Activated naive CD8-positive, alpha-beta T cell treated with anti-CD3 and anti-CD28 coated beads, Interleukin-2, amount 50 U/mL, for 24 hours (primary cell): Measurements from ENCODE around the gene GCG.

Experiments
- ATAC-seq: fragments of 150-1000 bp; cut with Tn5 transposase; one replicate; pipeline ENCODE4 v1.10.0; 2021
- DNase-seq: peaks from one replicate; pipeline ENCODE4 v3.0.0; 2021
- H3K27ac Mint-ChIP-seq: one replicate; pipeline ENCODE4 v1.8.0; 2021; ENCODE audit warnings: mild to moderate bottlenecking, mixed read lengths
- H3K27me3 Mint-ChIP-seq: one replicate; pipeline ENCODE4 v1.8.0; 2021; ENCODE audit warnings: mixed read lengths
- H3K36me3 Mint-ChIP-seq: one replicate; pipeline ENCODE4 v1.8.0; 2021; ENCODE audit warnings: low read depth, mixed read lengths
- H3K4me1 Mint-ChIP-seq: one replicate; pipeline ENCODE4 v1.8.0; 2021; ENCODE audit warnings: mixed read lengths
- H3K4me3 Mint-ChIP-seq: one replicate; pipeline ENCODE4 v1.8.0; 2021; ENCODE audit warnings: mild to moderate bottlenecking, moderate library complexity, mixed read lengths
- H3K9me3 Mint-ChIP-seq: one replicate; pipeline ENCODE4 v1.8.0; 2021; ENCODE audit warnings: mixed read lengths

The GCG gene

GRCh38 chr2:162123806-162124758, 28.0 kb downstream of the GCG start:
- Mint-ChIP-seq H3K4me1 (peaks cover 10% of the 10 kb centered on the region), H3K36me3 (no peaks in the 10 kb centered on the region), H3K27ac (no peak overlapping the region), H3K4me3 (no peak overlapping the region), H3K27me3 (no peaks in the 10 kb centered on the region), H3K9me3 (no peaks in the 10 kb centered on the region)
- no peak for ATAC-seq
- DNase-seq = no peak

GRCh38 chr2:162118166-162119031, 33.6 kb downstream of the GCG start:
- Mint-ChIP-seq H3K36me3 (no peaks in the 10 kb centered on the region), H3K27me3 (no peaks in the 10 kb centered on the region), H3K27ac (no peak overlapping the region), H3K4me1 (no peaks in the 10 kb centered on the region), H3K4me3 (no peak overlapping the region), H3K9me3 (peaks cover 7% of the 10 kb centered on the region)
- DNase-seq = no peak
- no peak for ATAC-seq

- Mint-ChIP-seq H3K27ac (no peak overlapping the region), H3K4me1 (no peaks in the 10 kb centered on the region), H3K27me3 (no peaks in the 10 kb centered on the region), H3K36me3 (no peaks in the 10 kb centered on the region), H3K4me3 (no peak overlapping the region), H3K9me3 (peaks cover 7% of the 10 kb centered on the region)
- ATAC-seq (no peak), DNase-seq (no peak)
Observed at GRCh38 chr2:162116352-162116751, 35.7 kb downstream of the GCG start.

GRCh38 chr2:162115076-162115475, 37.0 kb downstream of the GCG start:
- Mint-ChIP-seq H3K36me3 (no peaks in the 10 kb centered on the region), H3K9me3 (peaks cover 7% of the 10 kb centered on the region), H3K4me1 (no peaks in the 10 kb centered on the region), H3K27me3 (no peaks in the 10 kb centered on the region), H3K27ac (no peak overlapping the region), H3K4me3 (no peak overlapping the region)
- no peak for DNase-seq
- no peak for ATAC-seq

- Mint-ChIP-seq H3K4me1 (no peaks in the 10 kb centered on the region), H3K27me3 (no peaks in the 10 kb centered on the region), H3K9me3 (peaks cover 7% of the 10 kb centered on the region), H3K4me3 (no peak overlapping the region), H3K36me3 (no peaks in the 10 kb centered on the region), H3K27ac (no peak overlapping the region)
- DNase-seq (no peak), ATAC-seq (no peak)
Observed at GRCh38 chr2:162114271-162114670, 37.8 kb downstream of the GCG start.

GRCh38 chr2:162113776-162114168, 38.3 kb downstream of the GCG start:
- ATAC-seq = no peak
- no peak overlapping the region for H3K27ac Mint-ChIP-seq
- no peaks in the 10 kb centered on the region for H3K4me1 Mint-ChIP-seq
- no peak for DNase-seq
- no peak overlapping the region for H3K4me3 Mint-ChIP-seq
- H3K36me3 Mint-ChIP-seq = no peaks in the 10 kb centered on the region
- H3K27me3 Mint-ChIP-seq = no peaks in the 10 kb centered on the region
- H3K9me3 Mint-ChIP-seq = peaks cover 7% of the 10 kb centered on the region

DNA sequence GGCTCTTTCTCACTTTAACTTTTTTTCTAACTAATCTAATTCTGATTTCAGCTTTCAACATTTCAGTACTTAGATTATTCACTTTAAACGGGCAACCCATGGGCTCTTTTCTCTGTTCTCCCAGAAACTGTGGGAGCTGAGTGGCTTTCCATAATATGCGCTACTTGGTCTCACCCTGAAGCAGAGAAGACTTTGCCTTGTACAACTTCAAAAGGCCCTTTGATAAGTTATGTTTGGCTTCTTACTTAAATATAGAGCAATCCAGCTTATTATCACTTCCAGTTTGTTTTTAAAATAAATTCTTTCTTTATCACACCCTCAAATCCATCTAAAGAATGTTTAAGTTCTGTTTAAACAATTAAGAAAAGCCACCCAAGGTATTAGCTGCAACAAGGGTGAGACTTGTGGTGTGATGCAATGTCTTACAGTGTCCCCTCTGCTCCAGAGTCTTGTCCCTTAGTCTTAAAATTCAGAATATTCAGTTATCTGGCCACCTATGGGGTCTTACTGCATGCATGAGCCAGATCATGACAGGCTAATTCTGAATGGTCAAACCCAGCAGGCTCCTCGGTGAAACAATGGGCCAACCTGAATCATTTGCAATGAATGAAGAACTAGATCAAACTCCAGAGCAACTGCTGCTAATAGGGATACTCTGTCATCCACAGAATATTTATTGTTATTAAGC, 38.8 kb downstream of the GCG start:
- Mint-ChIP-seq H3K4me1 (no peaks in the 10 kb centered on the region), H3K4me3 (no peak overlapping the region), H3K27me3 (no peaks in the 10 kb centered on the region), H3K36me3 (no peaks in the 10 kb centered on the region), H3K27ac (no peak overlapping the region), H3K9me3 (peaks cover 7% of the 10 kb centered on the region)
- DNase-seq (no peak), ATAC-seq (no peak)

GRCh38 chr2:162111958-162112850, 39.8 kb downstream of the GCG start:
- no peak overlapping the region for H3K27ac Mint-ChIP-seq

GRCh38 chr2:162107361-162107901, 44.6 kb downstream of the GCG start:
- Mint-ChIP-seq H3K9me3 (no peaks in the 10 kb centered on the region), H3K4me1 (no peaks in the 10 kb centered on the region)

More at GRCh38 chr2:162111958-162112850, 39.8 kb downstream of the GCG start:
- ATAC-seq = no peak
- DNase-seq = no peak
- Mint-ChIP-seq H3K9me3 (peaks cover 7% of the 10 kb centered on the region), H3K27me3 (no peaks in the 10 kb centered on the region), H3K4me3 (no peak overlapping the region), H3K36me3 (no peaks in the 10 kb centered on the region), H3K4me1 (no peaks in the 10 kb centered on the region)

GRCh38 chr2:162106746-162107145, 45.3 kb downstream of the GCG start:
- no peak for DNase-seq
- H3K9me3 Mint-ChIP-seq = no peaks in the 10 kb centered on the region
- H3K4me1 Mint-ChIP-seq = no peaks in the 10 kb centered on the region
- H3K27ac Mint-ChIP-seq = no peak overlapping the region
- no peaks in the 10 kb centered on the region for H3K27me3 Mint-ChIP-seq
- no peak for ATAC-seq
- no peak overlapping the region for H3K4me3 Mint-ChIP-seq
- no peaks in the 10 kb centered on the region for H3K36me3 Mint-ChIP-seq

More at GRCh38 chr2:162107361-162107901, 44.6 kb downstream of the GCG start:
- Mint-ChIP-seq H3K4me3 (no peak overlapping the region), H3K27ac (no peak overlapping the region), H3K27me3 (no peaks in the 10 kb centered on the region), H3K36me3 (no peaks in the 10 kb centered on the region)
- no peak for DNase-seq
- ATAC-seq = no peak

GRCh38 chr2:162106146-162106551, 45.9 kb downstream of the GCG start:
- H3K4me3 Mint-ChIP-seq = no peak overlapping the region
- H3K9me3 Mint-ChIP-seq = no peaks in the 10 kb centered on the region
- DNase-seq = no peak
- no peaks in the 10 kb centered on the region for H3K27me3 Mint-ChIP-seq
- H3K36me3 Mint-ChIP-seq = no peaks in the 10 kb centered on the region
- H3K27ac Mint-ChIP-seq = no peak overlapping the region
- no peak for ATAC-seq
- no peaks in the 10 kb centered on the region for H3K4me1 Mint-ChIP-seq

- no peak for ATAC-seq
- H3K4me1 Mint-ChIP-seq = no peaks in the 10 kb centered on the region
- DNase-seq = no peak
- no peak overlapping the region for H3K4me3 Mint-ChIP-seq
- H3K9me3 Mint-ChIP-seq = no peaks in the 10 kb centered on the region
- H3K27ac Mint-ChIP-seq = no peak overlapping the region
- no peaks in the 10 kb centered on the region for H3K27me3 Mint-ChIP-seq
- no peaks in the 10 kb centered on the region for H3K36me3 Mint-ChIP-seq
Observed at GRCh38 chr2:162103443-162104009, 48.5 kb downstream of the GCG start.

DNA sequence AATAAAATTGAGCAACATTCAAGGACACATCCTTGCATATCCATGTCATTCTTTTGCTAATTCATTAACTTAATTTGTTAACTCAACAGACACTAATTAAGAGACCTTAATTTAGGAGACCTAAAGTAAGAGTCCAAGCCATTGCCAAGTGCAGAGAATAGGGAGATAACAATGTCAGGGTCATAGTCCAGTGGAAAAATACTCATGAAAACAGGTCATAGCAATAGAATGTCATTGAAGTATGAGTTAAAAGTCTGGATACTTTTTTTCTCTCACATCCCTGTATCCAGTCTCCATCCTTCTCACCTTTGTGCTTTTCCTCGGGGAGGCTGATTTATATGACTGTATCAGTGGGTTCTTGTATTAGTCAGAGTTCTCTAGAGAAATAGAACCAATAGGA, 51.5 kb downstream of the GCG start:
- no peaks in the 10 kb centered on the region for H3K27me3 Mint-ChIP-seq
- no peak overlapping the region for H3K27ac Mint-ChIP-seq
- no peaks in the 10 kb centered on the region for H3K9me3 Mint-ChIP-seq
- H3K4me1 Mint-ChIP-seq = no peaks in the 10 kb centered on the region
- no peaks in the 10 kb centered on the region for H3K36me3 Mint-ChIP-seq
- DNase-seq (no peak), ATAC-seq (no peak)
- no peak overlapping the region for H3K4me3 Mint-ChIP-seq
